ENCODE results near the gene DPP10.

GRCh38 chr2:115422004-115422634 is 979.7 kb downstream of the DPP10 start:
- no peak for TF ChIP-seq SIN3A (IDR thresholded peaks at IDR 0.05; ENCODE audit: borderline replicate concordance, insufficient read depth, low read depth, low read length)
- no peak for TF ChIP-seq CTCF (IDR thresholded peaks at IDR 0.05)
